Common myeloid progenitor, CD34-positive (primary cell): ENCODE data around the gene BRPF1.

ENCODE experiments used
- CTCF ChIA-PET: fragments of 350-600 bp; sonication (Branson Sonifier 250); formaldehyde crosslinking; loops from one replicate; lab custom pipeline; 2021; ENCODE audit warnings: antibody characterized with exemption; lab: Charles Lee
- POLR2A ChIA-PET: fragments of 350-600 bp; sonication (Branson Sonifier 250); formaldehyde crosslinking; loops from one replicate; lab custom pipeline; 2021; ENCODE audit warnings: antibody characterized with exemption; lab: Charles Lee
- DNase-seq, 3 donors: peaks; one replicate each; pipeline versions ENCODE4 v3.0.0 to v3.0.0-alpha.2; 2013
- H3K27ac ChIP-seq, 2 experiments: 1 replicate in 1 of 2; 2 replicates in 1 of 2; pipeline ENCODE4 v1.7.0; 2013; ENCODE audit warnings: inconsistent platforms in 2 of 2, low read length in 2 of 2, mild to moderate bottlenecking in 2 of 2, low read depth in 1 of 2, moderate library complexity in 1 of 2; ENCODE audit not compliant: severe bottlenecking in 2 of 2, insufficient read depth in 1 of 2, poor library complexity in 1 of 2
- H3K27me3 ChIP-seq, 5 experiments: replicated peaks in 2 of 5; 1 replicate in 3 of 5; 2 replicates in 2 of 5; pipeline versions ENCODE4 v1.6.1 to v1.7.0; 2013; ENCODE audit warnings: low read length in 4 of 5, mild to moderate bottlenecking in 2 of 5, moderate library complexity in 2 of 5, inconsistent platforms in 1 of 5; ENCODE audit not compliant: insufficient read depth in 5 of 5, control insufficient read depth in 4 of 5
- H3K36me3 ChIP-seq, 4 experiments: 1 replicate in 2 of 4; 2 replicates in 2 of 4; pipeline versions ENCODE4 v1.6.1 to v1.7.0; 2013; ENCODE audit warnings: low read length in 3 of 4, control low read depth in 1 of 4, mild to moderate bottlenecking in 1 of 4; ENCODE audit not compliant: control insufficient read depth in 4 of 4, insufficient read depth in 4 of 4
- H3K4me1 ChIP-seq, 4 experiments: 1 replicate in 3 of 4; 2 replicates in 1 of 4; pipeline versions ENCODE4 v1.6.1 to v1.7.1; 2013; ENCODE audit warnings: low read length in 3 of 4, mild to moderate bottlenecking in 3 of 4, control low read depth in 1 of 4, inconsistent platforms in 1 of 4, moderate library complexity in 1 of 4; ENCODE audit not compliant: control insufficient read depth in 4 of 4, insufficient read depth in 4 of 4; ENCODE audit errors: control extremely low read depth in 1 of 4
- H3K4me3 ChIP-seq, 7 experiments: 1 replicate in 4 of 7; 2 replicates in 3 of 7; pipeline versions ENCODE4 v1.5.1 to v1.7.0; 2013; ENCODE audit warnings: mild to moderate bottlenecking in 7 of 7, low read length in 6 of 7, moderate library complexity in 6 of 7, inconsistent platforms in 2 of 7, low read depth in 2 of 7, control low read depth in 1 of 7; ENCODE audit not compliant: insufficient read depth in 4 of 7, control insufficient read depth in 1 of 7; ENCODE audit errors: extremely low read depth in 1 of 7
- H3K9me3 ChIP-seq, 5 experiments: 1 replicate in 4 of 5; 2 replicates in 1 of 5; pipeline versions ENCODE4 v1.6.1 to v1.7.1; 2013; ENCODE audit warnings: low read length in 4 of 5, mild to moderate bottlenecking in 2 of 5, inconsistent platforms in 1 of 5, low read depth in 1 of 5, moderate library complexity in 1 of 5; ENCODE audit not compliant: control insufficient read depth in 4 of 5, insufficient read depth in 2 of 5; ENCODE audit errors: control extremely low read depth in 1 of 5
- WGBS: methylation state at CpG from one replicate; pipeline ENCODE4 v1.1.5; 2013; ENCODE audit not compliant: insufficient coverage; 5-methylcytosine and 5-hydroxymethylcytosine counted together

Gene BRPF1

DNA sequence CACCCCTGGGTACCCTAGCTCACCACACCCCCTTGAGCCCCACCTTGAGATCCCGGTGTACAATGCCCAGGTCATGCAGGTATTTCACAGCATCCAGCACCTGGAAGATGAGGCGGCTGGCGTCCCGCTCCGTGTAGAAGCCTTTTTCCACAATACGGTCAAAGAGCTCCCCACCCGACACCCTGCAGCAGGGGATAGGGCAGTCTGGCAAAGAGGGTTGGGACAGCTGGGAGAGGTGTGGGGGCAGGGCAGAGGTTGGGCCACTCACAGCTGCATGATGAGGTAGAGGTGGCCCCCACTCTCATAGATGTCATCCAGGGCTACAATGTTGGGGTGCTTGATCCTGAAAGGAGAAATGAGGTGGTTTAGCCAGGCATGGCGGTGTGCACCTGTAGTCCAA, 31.3 kb downstream of the BRPF1 start:
- Histone ChIP-seq H3K4me1 (peaks cover 0 to 8% (median 0%) of the 10 kb centered on the region in 4 experiments), H3K4me3 (no peak overlapping the region), H3K9me3 (no peaks in the 10 kb centered on the region), H3K36me3 (peaks cover 0 to 22% (median 9%) of the 10 kb centered on the region in 4 experiments), H3K27ac (no peak overlapping the region), H3K27me3 (peaks cover 0 to 2% (median 0%) of the 10 kb centered on the region in 5 experiments)
- ChIA-PET POLR2A (no interaction called here), CTCF (interaction anchor here (1.3 kb wide), 1 partner anchor 9 kb away, joined by 3 read pairs; no protein-coding TSS in a partner anchor)
- no peak for DNase-seq
- 96% methylated on average over 4 of the region's 8 CpGs for WGBS

DNA sequence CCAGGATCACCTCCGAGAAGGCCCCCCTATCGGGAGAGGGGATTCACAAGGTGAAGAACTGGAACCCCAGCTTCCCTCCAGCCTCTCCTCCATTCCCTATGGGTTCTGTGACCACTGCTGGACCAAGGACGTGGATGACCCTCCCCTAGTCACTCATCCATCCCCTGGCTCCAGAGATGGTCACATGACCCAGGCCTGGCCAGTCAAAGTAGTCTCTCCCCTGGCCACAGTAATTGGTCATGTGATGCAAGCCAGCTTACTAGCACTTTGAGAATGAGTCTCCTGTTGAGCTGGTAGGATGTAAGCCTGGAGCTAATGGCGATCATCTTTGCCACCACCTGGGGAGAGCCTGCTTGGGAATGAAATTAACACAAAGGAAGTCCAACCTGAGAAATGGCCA, 34.3 kb downstream of the BRPF1 start:
- Histone ChIP-seq H3K27ac (no peak overlapping the region), H3K4me3 (no peak overlapping the region), H3K27me3 (peaks cover 0 to 21% (median 0%) of the 10 kb centered on the region in 5 experiments), H3K4me1 (peaks cover 0 to 19% (median 12%) of the 10 kb centered on the region in 4 experiments), H3K36me3 (no peaks in the 10 kb centered on the region), H3K9me3 (no peaks in the 10 kb centered on the region)
- ChIA-PET CTCF (interaction anchor here (0.8 kb wide), 1 partner anchor 9 kb away, joined by 3 read pairs; no protein-coding TSS in a partner anchor), POLR2A (no interaction called here)
- 92% methylated on average over 3 of the region's 4 CpGs for WGBS
- no peak for DNase-seq

DNA sequence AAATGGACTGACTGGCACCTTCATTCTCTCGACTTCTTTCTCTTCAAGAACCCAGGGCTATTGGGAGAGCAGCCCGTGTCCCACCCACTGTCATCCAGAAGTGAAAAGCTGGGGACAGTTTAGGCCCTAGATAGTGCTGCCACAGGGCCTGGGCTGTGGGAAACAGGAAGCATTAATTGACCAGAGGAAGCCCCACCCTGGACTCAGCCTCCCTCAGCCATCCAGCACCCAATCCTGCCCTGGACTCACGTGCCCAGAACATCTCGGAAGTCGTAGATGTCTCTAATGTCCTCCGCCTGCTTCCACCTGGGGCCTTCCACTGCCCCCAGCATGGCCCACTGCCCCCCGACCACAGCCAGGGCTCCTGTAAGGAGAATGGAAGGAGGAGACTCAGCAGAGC, 35.9 kb downstream of the BRPF1 start:
- CTCF ChIA-PET, result interaction anchor here (1.1 to 1.8 kb wide), 4 partner anchors 8 to 40 kb away, joined by 3 to 5 read pairs (median 4); no protein-coding TSS in a partner anchor
- 95% methylated on average over 6 of the region's 7 CpGs for WGBS
- H3K4me1 ChIP-seq, result peaks cover 0 to 19% (median 12%) of the 10 kb centered on the region in 4 experiments
- H3K27me3 ChIP-seq, result peaks cover 0 to 22% (median 0%) of the 10 kb centered on the region in 5 experiments
- H3K36me3 ChIP-seq, result no peaks in the 10 kb centered on the region
- H3K27ac ChIP-seq, result no peak overlapping the region
- H3K9me3 ChIP-seq, result no peaks in the 10 kb centered on the region
- no peak overlapping the region for H3K4me3 ChIP-seq
- no peak for DNase-seq
- POLR2A ChIA-PET, result no interaction called here

DNA sequence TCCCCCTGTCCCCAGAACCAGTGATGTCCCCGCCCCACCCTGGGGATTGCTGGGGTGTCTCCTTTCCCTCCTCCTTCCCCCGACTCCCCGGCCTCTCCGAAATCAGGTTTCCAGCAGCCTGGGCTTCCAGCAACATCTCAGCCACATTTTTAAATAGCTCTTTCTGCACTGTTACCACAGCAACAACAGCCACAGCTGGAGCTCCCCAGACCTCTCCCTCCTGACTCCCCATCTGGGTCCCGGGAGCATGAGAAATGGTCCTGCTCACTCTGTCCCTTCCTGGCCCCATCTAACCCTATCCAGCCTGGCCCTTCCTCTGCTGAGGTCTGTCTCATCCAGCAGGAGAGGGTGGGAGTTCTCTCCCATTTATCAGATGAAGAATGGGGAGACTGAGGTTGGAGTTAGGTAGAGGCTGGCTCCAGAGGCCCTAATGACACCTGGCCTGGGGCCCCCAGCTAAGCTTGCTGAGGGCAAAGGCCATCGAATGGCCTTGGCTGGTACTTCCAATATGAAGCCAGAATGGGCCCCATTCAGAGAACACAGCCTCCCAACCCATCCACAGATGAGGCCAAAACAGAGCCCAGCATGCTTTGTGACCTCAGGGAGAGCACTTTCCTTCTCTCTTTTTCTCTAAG, 36.7 kb downstream of the BRPF1 start:
- POLR2A ChIA-PET, result interaction anchor here (1.0 kb wide), 1 partner anchor 11 kb away, joined by 3 read pairs; no protein-coding TSS in a partner anchor
- Histone ChIP-seq H3K4me3 (no peak overlapping the region), H3K27ac (no peak overlapping the region)

DNA sequence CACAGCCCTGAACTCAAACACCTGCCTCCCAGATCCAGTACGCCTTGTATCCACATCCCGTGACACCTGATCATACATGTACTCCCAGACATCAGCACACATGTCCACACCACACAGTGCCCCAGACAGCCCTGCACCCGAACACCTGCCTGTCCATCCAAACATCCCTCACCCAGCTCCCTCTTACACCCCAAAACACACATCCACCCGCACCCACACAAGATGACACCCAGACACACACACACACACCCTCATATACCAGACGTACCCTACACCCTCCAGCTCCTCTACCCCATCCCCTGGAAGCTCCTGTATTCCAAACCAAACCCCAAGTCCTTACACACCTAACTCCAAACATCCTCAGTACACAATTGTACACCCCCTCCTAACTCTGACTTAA, 37.5 kb downstream of the BRPF1 start:
- Histone ChIP-seq H3K4me1 (peaks cover 0 to 19% (median 12%) of the 10 kb centered on the region in 4 experiments), H3K36me3 (no peaks in the 10 kb centered on the region), H3K27me3 (peaks cover 0 to 25% (median 3%) of the 10 kb centered on the region in 5 experiments), H3K9me3 (no peaks in the 10 kb centered on the region), H3K27ac (no peak overlapping the region), H3K4me3 (no peak overlapping the region)
- POLR2A ChIA-PET, result interaction anchor here (1.0 to 1.3 kb wide), 2 partner anchors 11 to 12 kb away, joined by 3 read pairs; no protein-coding TSS in a partner anchor
- CTCF ChIA-PET, result interaction anchor here (1.0 to 1.3 kb wide), 4 partner anchors 9 to 47 kb away, joined by 3 to 5 read pairs (median 4); no protein-coding TSS in a partner anchor
- no peak for DNase-seq
- 100% methylated on average over 4 of the region's 5 CpGs for WGBS

More for the DNA sequence above, 36.7 kb downstream of the BRPF1 start:
- Histone ChIP-seq H3K27me3 (peaks cover 0 to 25% (median 0%) of the 10 kb centered on the region in 5 experiments), H3K36me3 (no peaks in the 10 kb centered on the region), H3K4me1 (peaks cover 0 to 19% (median 12%) of the 10 kb centered on the region in 4 experiments), H3K9me3 (no peaks in the 10 kb centered on the region)
- CTCF ChIA-PET, result interaction anchor here (1.0 to 1.8 kb wide), 5 partner anchors 9 to 46 kb away, joined by 3 to 5 read pairs (median 4); no protein-coding TSS in a partner anchor
- DNase-seq, result no peak
- WGBS, result 95% methylated on average over 5 of the region's 6 CpGs

DNA sequence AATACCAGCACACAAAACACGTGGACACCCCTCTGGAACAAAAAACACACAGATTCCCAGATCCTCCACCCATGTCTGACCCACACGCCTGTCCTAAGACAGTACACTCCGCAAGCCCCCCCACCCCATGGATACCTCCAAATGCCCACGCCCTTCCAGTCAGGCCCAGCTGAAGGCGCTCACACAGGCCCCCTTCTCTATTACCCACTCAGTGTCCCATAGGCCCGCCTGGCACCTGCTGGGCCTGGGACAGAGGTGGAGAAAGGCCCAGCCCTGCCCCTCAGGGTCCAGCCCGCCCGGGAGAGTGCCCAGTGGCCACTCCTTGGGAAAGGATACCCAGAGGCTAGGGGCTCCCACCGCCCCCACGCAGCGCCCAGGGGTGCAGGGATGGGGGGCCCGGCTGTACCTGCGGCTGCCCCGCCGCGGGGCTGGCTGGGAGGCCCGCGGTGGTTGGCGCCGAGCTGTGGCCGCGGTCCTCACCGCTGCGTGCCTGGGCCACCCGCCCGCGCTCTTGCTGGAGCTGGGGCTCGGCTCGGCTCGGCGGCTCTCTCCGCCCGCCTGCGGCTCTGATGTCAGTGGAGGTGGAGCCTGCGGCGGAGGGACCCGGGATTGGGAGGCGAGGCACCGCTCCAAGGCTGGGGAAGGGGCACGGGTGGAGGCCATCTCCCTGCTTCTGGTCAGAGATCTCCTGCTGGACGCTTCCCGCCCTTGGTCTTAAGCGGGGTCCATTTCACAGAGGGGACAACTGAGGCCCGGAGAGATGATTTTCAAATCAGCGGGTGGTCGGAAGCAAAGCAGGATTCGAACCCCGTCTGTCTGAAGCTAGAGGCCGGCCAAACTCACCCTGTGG, 38.1 kb downstream of the BRPF1 start, which contains the start of gene CAMK1:
TSS of gene CAMK1 (minus strand) at position 522 of the 850 bp plus-strand sequence. CDS start 2,198 bp downstream, outside the sequence.
- Histone ChIP-seq H3K9me3 (no peaks in the 10 kb centered on the region), H3K4me3 (peak within 1 kb of the TSS in 3 of 7 experiments; percentile 41 to 55 (median 48)), H3K4me1 (peaks cover 0 to 19% (median 12%) of the 10 kb centered on the region in 4 experiments), H3K27ac (no peak within 1 kb of the TSS), H3K36me3 (no peaks in the 10 kb centered on the region), H3K27me3 (peaks cover 0 to 25% (median 3%) of the 10 kb centered on the region in 5 experiments)
- ChIA-PET POLR2A (interaction anchor here (0.6 to 1.3 kb wide), 2 partner anchors 9 to 11 kb away, joined by 3 to 4 read pairs; no protein-coding TSS in a partner anchor), CTCF (interaction anchor here (0.6 to 1.5 kb wide), 6 partner anchors 9 to 28 kb away, joined by 3 to 5 read pairs (median 4); no protein-coding TSS in a partner anchor)
- WGBS, result 18% methylated on average over 39 of the region's 49 CpGs
- DNase-seq, result peak in 2 of 3 donors; percentile 67 to 74
